ENCODE data around the gene AGPS.
"Not testable (repeated sequence)": the region's sequence is repeated elsewhere in the genome, so short reads cannot be mapped to it uniquely, and the experiment has no call there.

AGPS gene

GRCh38 chr2:177422271-177422670 is 29.7 kb downstream of the AGPS start:
- no peak for DNase-seq (ENCODE audit: low spot score)

GRCh38 chr2:177424120-177424519 is 31.5 kb downstream of the AGPS start:
- DNase-seq (ENCODE audit: low spot score): not testable (repeated sequence)

- not testable (repeated sequence) for DNase-seq (ENCODE audit: low spot score)
Measured at GRCh38 chr2:177424620-177425019, 32.0 kb downstream of the AGPS start.

GRCh38 chr2:177427316-177427715 is 34.7 kb downstream of the AGPS start:
- DNase-seq (ENCODE audit: low spot score): no peak

- not testable (repeated sequence) for DNase-seq (ENCODE audit: low spot score)
Measured at GRCh38 chr2:177427936-177428335, 35.4 kb downstream of the AGPS start.

- DNase-seq (ENCODE audit: low spot score): peak; percentile 85
Measured at GRCh38 chr2:177429688-177430325, 37.2 kb downstream of the AGPS start.

GRCh38 chr2:177430411-177430810 is 37.8 kb downstream of the AGPS start:
- DNase-seq (ENCODE audit: low spot score): no peak

GRCh38 chr2:177431111-177431725 is 38.6 kb downstream of the AGPS start:
- DNase-seq (ENCODE audit: low spot score): not testable (repeated sequence)

GRCh38 chr2:177432703-177433102 is 40.1 kb downstream of the AGPS start:
- no peak for DNase-seq (ENCODE audit: low spot score)

GRCh38 chr2:177433402-177433801 is 40.8 kb downstream of the AGPS start:
- no peak for DNase-seq (ENCODE audit: low spot score)

- DNase-seq (ENCODE audit: low spot score): no peak
Measured at GRCh38 chr2:177434475-177434874, 41.9 kb downstream of the AGPS start.

GRCh38 chr2:177445200-177445599 is 52.6 kb downstream of the AGPS start:
- no peak for DNase-seq (ENCODE audit: low spot score)

- DNase-seq (ENCODE audit: low spot score): no peak
Measured at GRCh38 chr2:177448031-177448430, 55.5 kb downstream of the AGPS start.

- no peak for DNase-seq (ENCODE audit: low spot score)
Measured at GRCh38 chr2:177449159-177449558, 56.6 kb downstream of the AGPS start.

- no peak for DNase-seq (ENCODE audit: low spot score)
Measured at GRCh38 chr2:177455187-177455586, 62.6 kb downstream of the AGPS start.

- not testable (repeated sequence) for DNase-seq (ENCODE audit: low spot score)
Measured at GRCh38 chr2:177459756-177460155, 67.2 kb downstream of the AGPS start.

GRCh38 chr2:177460973-177461585 is 68.5 kb downstream of the AGPS start:
- no peak for DNase-seq (ENCODE audit: low spot score)

GRCh38 chr2:177464549-177464948 is 72.0 kb downstream of the AGPS start:
- DNase-seq (ENCODE audit: low spot score): no peak

- no peak for DNase-seq (ENCODE audit: low spot score)
Measured at GRCh38 chr2:177465400-177466138, 73.0 kb downstream of the AGPS start.

- DNase-seq (ENCODE audit: low spot score): peak; percentile 8
Measured at GRCh38 chr2:177466337-177467195, 74.0 kb downstream of the AGPS start.

GRCh38 chr2:177467646-177468045 is 75.1 kb downstream of the AGPS start:
- DNase-seq (ENCODE audit: low spot score): peak; percentile 55

- no peak for DNase-seq (ENCODE audit: low spot score)
Measured at GRCh38 chr2:177471990-177472389, 79.4 kb downstream of the AGPS start.
